HG03520 (cell line): Measurements from ENCODE around the gene HERC5.
"Not testable (repeated sequence)": the region's sequence is repeated elsewhere in the genome, so short reads cannot be mapped to it uniquely, and the experiment has no call there.

Source experiments
- ATAC-seq: cut with Tn5 transposase; IDR thresholded peaks from one replicate; pipeline ENCODE4 v1.9.1; 2021; ENCODE audit warnings: mild to moderate bottlenecking, moderate library complexity; ENCODE audit not compliant: unreplicated experiment

HERC5 gene

GRCh38 chr4:88456670-88457306 is at the start of gene HERC5:
Gene HERC5, plus strand, starts transcription at chr4:88457119. Its CDS starts 151 bp downstream, at chr4:88457270.
- ATAC-seq: peak; percentile 93

GRCh38 chr4:88409206-88409605 is 47.7 kb upstream of the HERC5 start:
- no peak for ATAC-seq

DNA sequence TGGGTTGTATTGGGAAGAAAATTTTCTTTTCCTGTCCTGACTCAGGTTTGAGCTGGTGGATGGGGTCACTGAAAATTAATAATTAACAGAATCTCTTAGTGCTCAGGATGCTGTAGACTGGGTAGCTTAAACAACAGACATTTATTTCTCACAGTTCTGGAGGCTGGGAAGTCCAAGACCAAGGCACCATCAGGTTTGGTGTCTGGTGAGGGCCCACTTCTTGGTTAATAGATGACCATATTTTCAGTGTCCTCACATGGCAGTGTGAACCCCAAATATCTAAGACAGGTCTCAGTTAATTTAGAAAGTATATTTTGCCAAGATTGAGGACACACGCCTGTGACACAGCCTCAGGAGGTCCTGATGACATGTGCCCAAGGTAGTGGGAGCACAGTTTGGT is 47.1 kb upstream of the HERC5 start:
- no peak for ATAC-seq

GRCh38 chr4:88411491-88412096 is 45.3 kb upstream of the HERC5 start:
- ATAC-seq: no peak

DNA sequence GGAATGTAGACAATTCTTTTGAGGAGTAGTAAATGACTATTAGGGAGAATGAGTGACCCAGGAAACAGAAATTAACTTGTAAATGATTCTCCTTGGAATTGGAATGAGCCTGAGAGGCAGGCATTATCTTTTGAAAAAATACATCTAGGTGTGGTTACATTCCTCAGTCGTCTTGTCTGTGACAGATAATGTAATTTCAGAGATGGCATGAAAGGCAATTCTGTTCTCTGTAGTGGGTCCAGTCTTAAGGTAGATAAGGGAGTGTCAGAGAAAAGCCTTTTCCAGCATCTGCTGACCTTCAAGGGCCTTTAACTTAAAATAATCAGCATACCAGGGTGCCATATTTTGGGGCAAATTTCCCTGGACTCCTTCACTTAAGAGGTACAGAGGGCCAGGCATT is 43.1 kb upstream of the HERC5 start:
- no peak for ATAC-seq

DNA sequence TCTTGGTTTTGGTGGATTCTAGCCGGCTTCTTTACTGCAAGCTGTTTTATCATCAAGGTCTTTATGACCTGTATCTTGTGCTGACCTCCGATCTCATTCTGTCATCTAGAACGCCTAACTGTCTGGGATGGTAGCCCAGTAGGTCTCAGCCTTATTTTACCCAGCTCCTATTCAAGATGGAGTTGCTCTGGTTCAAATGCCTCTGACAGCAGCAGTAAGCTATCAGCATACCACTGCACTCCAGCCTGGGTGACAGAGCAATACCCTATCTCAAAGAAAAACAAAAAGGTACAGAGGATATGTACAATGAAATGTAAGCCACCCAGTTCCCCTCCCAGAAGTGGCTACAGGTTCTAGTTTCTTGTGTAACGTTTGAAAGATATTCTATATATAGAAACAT is 42.2 kb upstream of the HERC5 start:
- ATAC-seq: no peak

GRCh38 chr4:88415982-88416381 is 40.9 kb upstream of the HERC5 start:
- no peak for ATAC-seq

- ATAC-seq: no peak
Measured at GRCh38 chr4:88418411-88418810, 38.5 kb upstream of the HERC5 start.

- ATAC-seq: no peak
Measured at GRCh38 chr4:88419874-88420273, 37.0 kb upstream of the HERC5 start.

- no peak for ATAC-seq
Measured at GRCh38 chr4:88420844-88421243, 36.1 kb upstream of the HERC5 start.

DNA sequence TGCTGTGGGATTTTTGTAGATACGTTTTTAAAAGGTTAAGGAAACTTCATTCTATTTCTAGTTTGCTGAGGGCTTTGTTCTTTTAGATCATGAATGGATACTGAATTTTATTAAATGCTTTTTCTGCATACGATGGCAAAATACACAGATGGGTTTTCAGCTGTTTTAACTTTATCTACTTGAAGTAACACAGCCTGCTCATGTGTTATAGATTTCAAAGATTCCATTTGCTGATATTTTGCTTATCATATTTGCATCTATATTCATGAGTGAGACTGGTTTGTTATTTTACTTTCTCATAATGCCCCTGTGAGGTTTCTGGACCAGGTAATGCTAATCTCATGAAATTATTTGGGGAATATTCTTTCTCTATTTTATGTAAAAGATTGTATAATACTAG is 34.5 kb upstream of the HERC5 start:
- ATAC-seq: no peak

DNA sequence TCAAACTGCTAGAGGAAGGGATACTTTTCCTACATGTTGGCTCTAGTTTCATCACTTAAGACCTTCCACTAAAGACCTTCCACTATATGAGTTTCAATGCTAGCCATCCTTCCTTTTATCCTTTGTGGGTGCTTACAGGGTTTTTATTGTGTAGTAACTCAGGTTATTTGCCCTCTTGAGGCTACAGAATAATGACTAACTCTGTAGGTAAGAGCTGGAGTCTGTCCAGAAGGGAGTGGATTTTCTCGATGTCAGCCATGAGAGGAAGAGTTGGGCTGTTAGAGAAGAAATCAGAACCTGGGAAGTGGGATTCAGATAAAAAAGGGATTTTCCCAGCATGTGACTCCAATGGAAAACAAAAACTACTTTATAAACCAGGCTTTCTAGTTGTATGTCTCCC is 27.5 kb upstream of the HERC5 start:
- no peak for ATAC-seq

DNA sequence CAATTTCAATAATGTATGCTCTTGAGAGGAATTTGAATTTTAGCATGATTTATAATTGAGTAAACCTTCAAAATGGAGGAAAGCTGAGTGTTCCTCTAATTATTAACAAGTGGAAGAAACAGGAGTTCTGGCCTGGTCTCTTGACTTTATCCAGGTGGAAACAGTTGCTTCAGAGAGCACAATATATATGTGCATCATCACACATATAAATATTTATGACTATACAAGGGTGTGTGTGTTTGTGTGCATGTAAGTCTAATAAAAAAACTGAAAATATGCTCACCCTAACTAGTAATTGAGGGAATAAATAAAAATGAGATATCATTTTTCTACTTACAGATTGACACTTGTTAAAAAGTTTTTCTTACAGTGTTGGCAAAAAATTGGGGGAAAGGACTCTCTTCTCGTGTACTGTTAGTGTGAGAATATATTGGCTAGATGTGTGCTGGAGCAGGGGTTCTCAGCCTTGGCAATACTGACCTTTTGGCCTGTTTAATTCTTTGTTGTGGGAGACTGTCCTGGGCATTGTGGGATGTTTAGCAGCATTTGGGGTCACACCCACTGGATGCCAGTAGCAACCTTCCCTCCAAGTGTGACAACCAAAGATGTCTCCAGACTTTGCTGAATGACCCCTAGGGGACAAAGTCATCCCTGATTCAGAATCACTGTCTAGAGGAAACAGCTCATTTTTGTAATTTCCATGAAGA is 20.8 kb upstream of the HERC5 start:
- ATAC-seq: no peak

- not testable (repeated sequence) for ATAC-seq
Measured at GRCh38 chr4:88437873-88438272, 19.0 kb upstream of the HERC5 start.

- no peak for ATAC-seq
Measured at GRCh38 chr4:88439161-88439760, 17.7 kb upstream of the HERC5 start.

- ATAC-seq: no peak
Measured at GRCh38 chr4:88440146-88440545, 16.8 kb upstream of the HERC5 start.

DNA sequence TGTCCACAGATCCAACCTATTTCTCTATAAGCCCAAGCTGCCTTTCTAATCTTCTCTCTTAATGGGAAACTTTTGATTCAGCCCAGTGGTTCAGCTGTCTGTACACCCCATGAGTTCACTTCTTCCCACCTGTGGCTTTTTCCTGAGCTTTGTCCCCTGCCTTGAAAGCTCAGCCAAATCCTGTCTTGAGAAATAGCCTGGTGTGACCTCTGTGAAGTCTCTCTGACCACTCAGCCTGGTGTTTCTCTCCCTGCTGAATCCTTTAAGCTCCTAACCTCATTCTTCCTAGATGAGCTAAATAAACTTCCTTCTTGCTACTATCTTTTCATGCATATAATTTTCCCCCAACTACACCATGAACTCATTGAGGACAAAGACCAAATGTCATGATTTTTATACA is 15.2 kb upstream of the HERC5 start:
- ATAC-seq: no peak

DNA sequence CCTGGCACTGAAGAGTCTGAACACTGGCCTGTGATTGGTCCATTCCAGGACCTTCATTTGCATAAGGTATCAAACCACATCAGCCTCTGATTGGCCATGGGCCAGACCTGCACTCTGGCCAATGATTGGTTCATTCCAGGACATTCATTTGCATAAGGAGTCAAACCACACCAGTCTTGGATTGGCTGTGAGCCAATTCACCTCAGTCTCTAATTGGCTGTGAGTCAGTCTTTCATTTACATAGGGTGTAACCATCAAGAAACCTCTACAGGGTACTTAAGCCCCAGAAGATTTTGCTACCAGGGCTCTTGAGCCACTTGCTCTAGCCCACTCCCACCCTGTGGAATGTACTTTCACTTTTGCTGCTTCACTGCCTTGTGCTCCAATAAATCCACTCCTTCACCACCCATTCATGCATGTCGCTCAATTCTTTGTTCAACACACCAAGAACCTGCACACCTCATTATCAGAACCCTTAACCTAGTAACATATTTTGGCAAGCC is 14.2 kb upstream of the HERC5 start:
- ATAC-seq: no peak

GRCh38 chr4:88443486-88443885 is 13.4 kb upstream of the HERC5 start:
- ATAC-seq: no peak

GRCh38 chr4:88445252-88445651 is 11.7 kb upstream of the HERC5 start:
- no peak for ATAC-seq

DNA sequence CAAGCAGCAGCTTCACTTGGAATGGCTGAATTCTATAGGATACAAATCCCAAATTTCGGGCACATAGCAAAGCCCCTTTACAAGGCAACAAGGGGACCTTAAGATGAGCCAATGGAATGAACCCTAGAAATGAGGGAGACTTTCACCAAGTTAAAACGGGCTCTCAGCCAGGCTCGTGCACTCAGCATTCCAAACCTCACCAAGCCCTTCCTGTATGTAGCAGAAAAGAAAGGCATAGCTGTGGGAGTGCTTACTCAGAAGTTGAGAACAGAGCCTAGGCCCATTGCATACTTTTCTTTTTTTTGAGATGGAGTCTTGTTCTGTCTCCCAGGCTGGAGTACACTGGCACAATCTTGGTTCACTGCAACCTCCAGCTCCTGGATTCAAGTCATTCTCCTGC is 10.8 kb upstream of the HERC5 start:
- no peak for ATAC-seq
